Measurements from ENCODE around the gene XDH. TPM values are rescaled to one million over a fixed set of nuclear protein-coding genes. Genes with fewer than 3 reads are reported as not detected.

XDH gene
- total RNA-seq (under 0.01 and 0.50 TPM in 2 replicates), polyA plus RNA-seq (0.59 and 0.69 TPM in 2 replicates), polyA minus RNA-seq (ENCODE audit: low replicate concordance) (0.19 TPM in 1 of 2 replicates, not detected in the other)
- 0.20 and 0.36 TPM in 2 replicates for polyA plus RNA-seq (2012)

GRCh38 chr2:31414601-31415241 lies at the start of gene XDH:
XDH (minus strand) TSS chr2:31414742; CDS start chr2:31414666, 76 bp downstream.
- no peaks in the 10 kb centered on the region for H3K4me1 ChIP-seq (ENCODE audit: control insufficient read depth, extremely low read depth, insufficient read depth, low read length)
- no peaks in the 10 kb centered on the region for H3K79me2 ChIP-seq (ENCODE audit: control insufficient read depth, insufficient read depth, low read length)
- no peak within 1 kb of the TSS for H3K27ac ChIP-seq (ENCODE audit: insufficient read depth, low read length)
- no peaks in the 10 kb centered on the region for H3K27me3 ChIP-seq (ENCODE audit: control insufficient read depth, insufficient read depth, low read length)
- no peaks in the 10 kb centered on the region for H3K36me3 ChIP-seq (ENCODE audit: control insufficient read depth, insufficient read depth, low read length)
- H3K9me3 ChIP-seq (ENCODE audit: control insufficient read depth, insufficient read depth, low read depth, low read length): no peaks in the 10 kb centered on the region
- no peak within 1 kb of the TSS for H3K4me2 ChIP-seq (ENCODE audit: extremely low read depth, insufficient read depth, low read length)
- TF ChIP-seq EZH2 (IDR thresholded peaks at IDR 0.05; ENCODE audit: low read length, missing control alignments): no peak
- no peak for TF ChIP-seq CTCF (conservative IDR thresholded peaks at IDR 0.05 in 1 of 2, IDR thresholded peaks at IDR 0.05 in 1 of 2; ENCODE audit: low read depth in 1 of 2, low read length in 2 of 2)
- no peak within 1 kb of the TSS for H2AFZ ChIP-seq (ENCODE audit: low read length)
- H3K9ac ChIP-seq (ENCODE audit: insufficient read depth, low read length): no peak within 1 kb of the TSS
- no peak within 1 kb of the TSS for H3K4me3 ChIP-seq (replicated peaks in 1 of 4; ENCODE audit: control extremely low read depth in 1 of 4, insufficient read depth in 1 of 4, low read depth in 3 of 4, low read length in 4 of 4)
- no peak for DNase-seq (ENCODE audit: low read depth in 2 of 2)
- H4K20me1 ChIP-seq (ENCODE audit: control insufficient read depth, extremely low read depth, insufficient read depth, low read length): no peaks in the 10 kb centered on the region

GRCh38 chr2:31457651-31458050 lies 43.1 kb upstream of the XDH start:
- H4K20me1 ChIP-seq (ENCODE audit: control insufficient read depth, extremely low read depth, insufficient read depth, low read length): no peaks in the 10 kb centered on the region
- no peaks in the 10 kb centered on the region for H3K9me3 ChIP-seq (ENCODE audit: control insufficient read depth, insufficient read depth, low read depth, low read length)
- no peak overlapping the region for H2AFZ ChIP-seq (ENCODE audit: low read length)
- H3K4me2 ChIP-seq (ENCODE audit: extremely low read depth, insufficient read depth, low read length): no peak overlapping the region
- no peaks in the 10 kb centered on the region for H3K27me3 ChIP-seq (ENCODE audit: control insufficient read depth, insufficient read depth, low read length)
- no peak overlapping the region for H3K27ac ChIP-seq (ENCODE audit: insufficient read depth, low read length)
- no peak for DNase-seq (ENCODE audit: low read depth in 2 of 2)
- H3K4me1 ChIP-seq (ENCODE audit: control insufficient read depth, extremely low read depth, insufficient read depth, low read length): no peaks in the 10 kb centered on the region
- TF ChIP-seq EZH2 (IDR thresholded peaks at IDR 0.05; ENCODE audit: low read length, missing control alignments) (no peak), CTCF (conservative IDR thresholded peaks at IDR 0.05 in 1 of 2, IDR thresholded peaks at IDR 0.05 in 1 of 2; ENCODE audit: low read depth in 1 of 2, low read length in 2 of 2) (no peak)
- no peaks in the 10 kb centered on the region for H3K36me3 ChIP-seq (ENCODE audit: control insufficient read depth, insufficient read depth, low read length)
- no peak overlapping the region for H3K9ac ChIP-seq (ENCODE audit: insufficient read depth, low read length)
- no peak overlapping the region for H3K4me3 ChIP-seq (replicated peaks in 1 of 4; ENCODE audit: control extremely low read depth in 1 of 4, insufficient read depth in 1 of 4, low read depth in 3 of 4, low read length in 4 of 4)
- H3K79me2 ChIP-seq (ENCODE audit: control insufficient read depth, insufficient read depth, low read length): no peaks in the 10 kb centered on the region

DNA sequence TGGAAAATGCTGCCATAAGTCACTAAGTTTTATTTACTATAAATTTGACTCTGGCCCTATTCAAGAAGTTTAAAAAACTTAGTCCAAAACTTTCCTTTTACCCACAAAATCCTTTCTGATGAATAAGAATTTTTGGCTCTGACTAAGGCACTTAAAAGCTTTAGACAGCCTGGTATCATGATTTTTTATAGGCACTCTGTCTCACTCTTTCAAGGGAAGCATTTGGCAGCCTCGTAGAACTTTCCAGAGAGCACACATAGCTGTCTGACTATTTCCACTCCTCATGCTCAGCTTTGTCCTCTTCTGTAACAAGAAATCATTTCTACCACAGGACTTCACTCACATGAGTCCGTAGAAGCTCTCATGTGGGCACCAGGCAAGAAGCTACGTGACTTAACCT lies 32.3 kb upstream of the XDH start:
- Histone ChIP-seq H3K36me3 (ENCODE audit: control insufficient read depth, insufficient read depth, low read length) (no peaks in the 10 kb centered on the region), H2AFZ (ENCODE audit: low read length) (no peak overlapping the region), H3K79me2 (ENCODE audit: control insufficient read depth, insufficient read depth, low read length) (no peaks in the 10 kb centered on the region), H3K4me1 (ENCODE audit: control insufficient read depth, extremely low read depth, insufficient read depth, low read length) (no peaks in the 10 kb centered on the region), H3K9me3 (ENCODE audit: control insufficient read depth, insufficient read depth, low read depth, low read length) (no peaks in the 10 kb centered on the region), H3K27ac (ENCODE audit: insufficient read depth, low read length) (no peak overlapping the region), H3K4me2 (ENCODE audit: extremely low read depth, insufficient read depth, low read length) (no peak overlapping the region), H4K20me1 (ENCODE audit: control insufficient read depth, extremely low read depth, insufficient read depth, low read length) (no peaks in the 10 kb centered on the region), H3K27me3 (ENCODE audit: control insufficient read depth, insufficient read depth, low read length) (no peaks in the 10 kb centered on the region), H3K4me3 (replicated peaks in 1 of 4; ENCODE audit: control extremely low read depth in 1 of 4, insufficient read depth in 1 of 4, low read depth in 3 of 4, low read length in 4 of 4) (no peak overlapping the region), H3K9ac (ENCODE audit: insufficient read depth, low read length) (no peak overlapping the region)
- TF ChIP-seq CTCF (conservative IDR thresholded peaks at IDR 0.05 in 1 of 2, IDR thresholded peaks at IDR 0.05 in 1 of 2; ENCODE audit: low read depth in 1 of 2, low read length in 2 of 2) (no peak), EZH2 (IDR thresholded peaks at IDR 0.05; ENCODE audit: low read length, missing control alignments) (no peak)
- peak; percentile 28 to 80 for DNase-seq (ENCODE audit: low read depth in 2 of 2)
